ENCODE results near the gene NEU4.
"Not testable (repeated sequence)": the region's sequence is repeated elsewhere in the genome, so short reads cannot be mapped to it uniquely, and the experiment has no call there.

NEU4 gene

DNA sequence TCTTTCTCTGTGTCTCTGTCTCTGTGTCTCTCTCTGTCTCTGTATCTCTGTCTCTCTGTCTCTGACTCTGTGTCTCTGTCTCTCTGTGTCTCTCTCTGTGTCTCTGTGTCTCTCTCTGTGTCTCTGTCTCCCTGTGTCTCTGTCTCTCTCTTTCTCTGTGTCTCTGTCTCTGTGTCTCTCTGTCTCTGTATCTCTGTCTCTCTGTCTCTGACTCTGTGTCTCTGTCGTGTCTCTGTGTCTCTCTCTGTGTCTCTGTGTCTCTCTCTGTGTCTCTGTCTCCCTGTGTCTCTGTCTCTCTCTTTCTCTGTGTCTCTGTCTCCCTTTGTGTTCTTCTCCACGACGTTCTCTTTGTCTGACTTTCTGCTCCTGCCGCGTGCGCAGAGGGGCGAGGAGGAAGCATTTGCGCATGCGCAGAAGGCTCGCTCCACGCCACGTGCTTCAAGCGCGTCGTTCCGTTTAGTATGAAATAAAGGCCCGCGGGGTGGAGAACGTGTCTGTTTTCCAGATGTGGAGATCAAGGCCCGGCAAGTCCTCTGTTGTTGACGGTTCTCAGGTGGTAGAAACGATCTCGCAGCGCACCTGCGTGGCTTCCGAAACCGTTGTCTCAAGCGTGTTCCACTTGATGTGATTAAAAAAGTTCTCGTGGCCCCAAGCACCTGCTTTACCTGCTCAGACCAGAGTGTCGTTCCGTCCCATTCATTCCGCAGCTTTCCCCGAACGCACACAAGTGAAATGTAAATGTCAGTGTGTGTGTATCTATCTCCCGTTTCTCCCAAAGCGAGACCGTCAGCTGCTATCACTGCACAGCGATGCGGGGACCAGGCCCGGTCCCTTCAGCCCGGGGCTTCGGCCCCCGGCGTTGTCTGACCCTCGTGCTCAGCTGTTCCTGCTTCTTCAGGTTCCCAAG is 14.8 kb downstream of the NEU4 start:
- intact Hi-C loops (cut with DNase I), result not testable (repeated sequence)
- peak in 1 of 10 donors; percentile 61 for DNase-seq

DNA sequence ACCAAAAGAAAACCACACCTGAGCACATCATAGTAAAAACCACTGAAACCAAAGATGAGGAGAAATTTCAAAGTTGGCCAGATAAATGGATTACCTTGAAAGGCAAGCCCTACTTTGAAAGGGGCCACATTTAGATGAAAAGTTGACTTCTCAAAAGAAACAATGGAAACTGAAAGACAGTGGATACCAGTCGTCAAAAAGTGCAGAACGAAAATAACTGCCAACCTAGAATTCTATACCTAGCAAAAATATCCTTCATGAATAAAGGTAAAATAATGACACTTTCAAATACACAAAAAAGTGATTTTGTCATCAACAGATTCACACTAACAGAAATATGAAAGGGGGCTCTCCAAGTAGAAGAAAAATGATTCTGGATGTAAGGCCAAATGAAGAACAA is 18.4 kb downstream of the NEU4 start:
- intact Hi-C loops (cut with DNase I), result no loop called here
- DNase-seq, result no peak

DNA sequence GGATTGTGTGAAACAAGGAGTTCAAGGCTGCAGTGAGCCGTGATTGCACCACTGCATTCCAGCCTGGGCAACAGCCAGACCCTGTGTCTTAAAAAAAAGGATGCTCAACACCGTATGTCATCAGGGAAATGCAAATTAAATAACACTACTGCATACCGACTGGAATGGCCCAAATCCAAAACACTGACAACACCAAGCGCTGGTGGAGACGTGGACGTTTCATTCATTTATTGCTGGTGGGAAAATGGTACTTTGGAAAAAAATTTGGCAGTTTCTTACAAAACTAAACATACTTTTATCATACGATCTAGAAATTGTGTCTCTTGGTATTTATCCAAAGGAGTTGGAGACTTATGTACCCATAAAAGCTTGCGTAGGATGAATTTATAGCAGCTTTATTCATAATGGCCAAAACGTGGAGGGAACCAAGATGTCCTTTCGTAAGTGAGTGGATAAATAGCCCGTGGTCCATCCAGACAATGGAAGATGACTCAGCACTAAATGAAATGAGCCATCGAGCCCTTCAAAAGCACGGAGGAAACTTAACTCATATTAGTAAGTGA is 24.2 kb downstream of the NEU4 start:
- intact Hi-C loops (cut with DNase I), result no loop called here
- DNase-seq, result peak in 2 of 10 donors; percentile 35 to 56

DNA sequence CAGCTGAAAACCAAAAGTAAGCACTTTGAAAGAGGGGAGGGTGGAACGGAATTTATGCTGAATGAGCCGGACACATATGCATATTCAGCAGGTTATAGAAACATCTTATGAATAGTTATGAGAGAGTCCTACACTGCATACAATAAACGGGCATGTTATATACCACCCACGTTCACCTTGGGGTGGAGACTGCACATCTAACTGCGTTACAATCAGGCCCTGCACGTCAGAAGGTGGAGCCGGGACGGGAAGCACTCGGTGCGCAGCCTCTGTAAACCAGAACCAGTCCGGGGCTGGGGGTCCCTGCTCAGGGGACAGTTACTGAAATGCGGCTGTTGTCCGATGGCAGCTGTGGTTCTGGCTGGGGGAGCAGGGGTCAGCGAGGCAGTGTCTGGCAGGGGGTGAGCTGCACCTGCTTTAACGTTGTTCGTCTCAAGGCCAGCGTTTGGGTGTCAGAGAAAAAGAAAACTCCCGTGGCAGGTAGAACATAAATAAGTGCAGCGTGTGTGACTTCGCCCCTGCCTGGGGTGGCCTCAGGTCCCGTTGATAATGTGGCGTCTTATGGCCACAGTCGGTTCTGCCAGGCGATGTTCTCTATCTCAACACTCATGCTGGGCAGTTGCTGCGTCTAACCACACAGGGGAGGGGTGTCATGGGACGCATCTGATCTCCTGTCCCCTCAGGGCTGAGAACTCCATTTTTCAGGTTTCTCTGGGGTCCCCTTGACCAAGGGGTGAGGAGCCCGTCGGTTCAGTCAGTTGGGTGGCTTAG is 24.9 kb downstream of the NEU4 start:
- intact Hi-C loops (cut with DNase I), result not testable (repeated sequence)
- DNase-seq, result peak in 4 of 10 donors; percentile 6 to 69 (median 43)

DNA sequence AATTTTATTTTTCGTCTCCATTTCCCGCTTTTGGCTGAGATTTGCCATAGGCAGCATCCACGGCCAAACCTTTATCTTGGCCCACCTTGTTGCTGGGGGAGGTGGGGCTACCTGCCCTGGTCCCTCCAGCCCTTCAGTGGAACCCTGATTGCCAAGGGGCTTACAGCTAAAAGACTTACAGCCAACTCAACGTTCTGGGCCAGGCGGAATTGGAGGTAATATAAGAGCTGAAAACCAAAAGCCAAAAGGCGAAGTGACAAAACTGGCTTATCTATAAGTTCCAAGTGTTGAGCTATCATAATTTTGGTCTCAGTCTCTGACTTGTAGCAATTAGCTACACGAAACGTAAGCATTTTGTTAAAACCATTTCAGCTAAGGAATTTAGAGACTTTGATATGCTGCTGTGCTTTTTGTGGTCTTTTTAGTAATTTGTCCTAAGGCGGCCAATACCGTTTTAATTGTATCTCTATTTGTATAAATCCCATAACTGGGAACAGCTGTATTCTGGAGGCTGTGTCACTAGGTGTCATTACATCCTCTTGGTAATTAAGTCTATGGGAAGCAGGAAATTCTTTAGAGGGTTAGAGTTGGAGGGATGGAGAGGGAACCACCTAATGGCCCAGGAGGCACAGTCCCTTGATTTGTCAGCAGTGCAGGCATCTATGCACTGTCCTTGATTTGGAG is 25.7 kb downstream of the NEU4 start:
- intact Hi-C loops (cut with DNase I), result no loop called here
- DNase-seq, result peak in 2 of 10 donors; percentile 12 to 29

DNA sequence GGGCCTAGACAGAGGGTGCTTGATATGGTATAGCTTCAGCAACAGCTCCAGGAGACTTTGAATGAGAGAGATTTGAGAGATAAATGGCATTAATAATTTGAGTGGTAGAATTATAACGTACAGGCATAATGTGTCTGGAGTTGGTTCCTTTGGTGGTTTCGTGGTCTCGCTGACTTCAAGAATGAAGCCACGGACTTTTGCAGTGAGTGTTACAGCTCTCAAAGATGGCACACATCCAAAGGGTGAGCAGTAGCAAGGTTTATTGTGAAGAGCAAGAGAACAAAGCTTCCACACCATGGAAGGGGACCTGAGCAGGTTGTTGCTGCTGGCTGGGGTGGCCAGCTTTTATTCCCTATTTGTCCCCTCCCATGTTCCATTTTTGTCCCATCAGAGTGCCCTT is 26.6 kb downstream of the NEU4 start:
- DNase-seq, result no peak
- intact Hi-C loops (cut with DNase I), result no loop called here

DNA sequence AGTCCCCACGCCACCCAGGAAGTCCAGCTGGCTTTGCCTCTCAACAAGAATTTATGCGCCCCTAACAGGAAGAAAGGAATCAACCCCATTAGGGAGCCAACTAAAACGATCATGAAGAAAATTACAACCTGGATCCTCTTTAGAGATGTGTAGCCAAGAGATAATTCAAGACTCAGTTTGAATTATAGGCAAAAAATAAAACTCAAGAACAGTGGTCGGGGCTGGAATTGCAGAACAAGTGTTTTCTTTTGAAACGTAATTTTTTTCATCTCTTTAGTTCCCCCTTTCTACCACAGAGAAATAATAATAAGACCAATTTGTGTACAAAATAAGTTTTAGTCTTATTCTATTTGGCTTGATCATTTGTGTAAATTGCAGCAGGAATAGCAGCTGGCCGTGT is 27.3 kb downstream of the NEU4 start:
- intact Hi-C loops (cut with DNase I), result no loop called here
- no peak for DNase-seq

DNA sequence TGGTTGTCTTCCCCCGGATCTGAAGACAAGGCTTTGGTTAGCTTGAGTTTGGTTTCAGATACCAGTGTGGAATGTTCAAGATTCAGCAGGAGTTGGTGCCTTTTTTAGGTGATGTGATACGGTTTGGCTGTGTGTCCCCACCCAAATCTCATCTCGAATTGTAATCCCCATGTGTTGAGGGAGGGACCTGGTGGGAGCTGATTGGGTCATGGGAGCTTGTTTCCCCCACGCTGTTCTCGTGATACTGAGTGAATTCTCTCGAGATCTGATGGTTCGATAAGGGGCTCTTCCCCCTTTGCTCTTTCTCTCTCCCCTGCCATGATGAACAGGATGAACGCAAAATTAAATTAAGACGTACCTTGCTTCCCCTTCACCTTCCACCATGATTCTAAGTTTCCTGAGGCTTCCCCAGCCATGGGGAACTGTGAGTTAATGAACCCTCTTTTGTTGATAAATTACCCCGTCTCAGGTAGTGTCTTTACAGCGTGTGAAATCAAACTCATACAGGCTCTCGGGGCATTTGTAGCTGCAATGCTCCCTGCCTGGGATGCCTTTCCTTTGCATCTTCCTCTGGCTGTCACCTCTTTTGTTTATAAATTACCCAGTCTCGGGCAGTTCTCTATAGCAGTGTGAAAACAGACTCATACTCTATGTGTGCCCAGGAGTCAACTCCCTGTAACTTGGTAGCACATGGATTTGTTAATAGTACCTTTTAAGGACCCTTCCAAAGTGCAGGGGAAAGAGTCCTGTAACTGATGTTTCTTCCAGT is 28.4 kb downstream of the NEU4 start:
- intact Hi-C loops (cut with DNase I), result no loop called here
- DNase-seq, result no peak

DNA sequence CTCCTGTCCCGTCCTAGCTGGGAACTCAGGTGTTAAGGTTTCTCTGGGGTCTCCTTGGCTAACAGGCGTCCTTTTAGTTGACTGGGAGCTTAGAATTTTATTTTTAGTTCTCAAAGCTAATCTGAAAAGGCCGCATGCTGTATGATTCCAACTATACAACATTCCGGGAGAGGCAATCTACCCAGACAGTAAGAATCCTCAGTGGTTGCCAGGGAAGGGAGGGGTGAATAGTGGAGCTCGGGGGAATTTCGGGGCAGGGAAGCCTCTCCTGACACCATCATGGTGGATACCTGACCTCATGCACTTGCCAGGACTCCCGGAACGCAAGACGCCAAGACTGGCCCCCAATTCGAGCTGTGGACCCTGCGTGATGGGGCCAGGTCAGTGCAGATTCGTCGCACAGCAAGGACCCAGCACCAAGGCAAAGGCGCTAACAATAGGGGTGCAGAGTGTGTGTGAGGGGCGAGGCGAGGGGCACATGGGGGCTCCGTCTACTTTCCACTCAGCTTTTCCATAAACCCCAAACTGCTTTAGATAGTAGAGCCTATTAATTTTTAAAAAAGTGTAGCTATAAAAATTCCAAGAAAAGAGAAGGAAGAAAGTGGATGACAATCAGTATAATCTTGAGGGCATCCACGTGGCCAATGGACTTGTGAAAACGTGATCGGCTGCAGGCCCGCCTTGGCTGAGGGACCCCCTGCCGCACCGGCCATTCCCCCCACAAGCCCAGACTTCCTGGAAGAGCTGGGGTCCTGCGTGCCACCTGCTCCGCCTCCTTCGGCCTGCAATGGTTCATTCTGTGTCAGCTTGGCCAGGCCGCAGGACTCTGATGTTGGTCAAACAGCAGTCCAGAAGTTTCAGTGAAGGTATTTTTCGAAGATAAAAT is 32.4 kb downstream of the NEU4 start:
- intact Hi-C loops (cut with DNase I), result no loop called here
- peak in 3 of 10 donors; percentile 20 to 77 (median 48) for DNase-seq

DNA sequence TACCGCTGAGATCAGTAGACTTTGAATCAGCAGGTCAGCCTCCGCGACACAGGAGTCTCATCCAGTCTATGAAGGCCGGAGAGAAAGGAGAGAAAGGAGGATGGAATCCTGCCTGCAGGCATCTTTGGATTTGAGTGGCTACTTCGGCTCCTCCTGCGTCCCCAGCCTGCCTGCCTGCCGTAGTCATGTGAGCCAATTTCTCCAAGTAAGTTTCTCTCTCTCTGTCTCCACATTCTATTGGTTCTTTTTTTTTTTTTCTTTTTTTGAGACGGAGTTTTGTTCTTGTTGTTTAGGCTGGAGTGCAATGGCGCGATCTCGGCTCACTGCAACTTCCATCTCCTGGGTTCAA is 33.0 kb downstream of the NEU4 start:
- DNase-seq, result peak in 2 of 10 donors; percentile 64 to 75
- intact Hi-C loops (cut with DNase I), result no loop called here

DNA sequence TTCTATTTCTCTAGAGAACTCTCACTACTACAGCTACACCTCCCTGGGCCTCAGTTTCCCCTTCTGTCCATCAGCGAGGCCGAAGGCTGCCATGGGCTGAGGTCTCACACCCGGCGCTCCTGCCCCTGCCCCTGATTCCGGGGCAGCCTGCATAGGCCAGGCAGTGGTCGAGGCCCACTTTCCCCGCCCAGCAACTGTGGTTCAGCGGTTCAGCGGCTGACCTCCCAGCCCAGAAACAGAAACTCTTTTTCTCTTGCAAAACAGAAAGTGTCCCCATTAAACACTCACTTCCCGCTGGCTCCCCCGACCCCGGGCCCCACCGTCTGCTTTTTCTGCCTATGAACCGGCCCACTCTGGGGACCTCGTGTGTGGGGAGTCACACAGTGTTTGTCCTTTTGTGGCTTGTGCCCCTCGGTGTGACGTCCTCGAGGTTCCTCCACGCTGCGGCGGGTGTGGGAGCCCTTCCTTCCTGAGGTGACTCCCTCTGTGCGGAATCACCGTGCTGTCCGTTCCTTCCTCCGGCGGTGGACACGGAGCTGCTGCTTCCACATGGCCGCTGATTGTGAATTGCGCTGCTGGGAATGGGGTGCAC is 33.7 kb downstream of the NEU4 start:
- intact Hi-C loops (cut with DNase I), result no loop called here
- DNase-seq, result peak in 6 of 10 donors; percentile 16 to 90 (median 60)

DNA sequence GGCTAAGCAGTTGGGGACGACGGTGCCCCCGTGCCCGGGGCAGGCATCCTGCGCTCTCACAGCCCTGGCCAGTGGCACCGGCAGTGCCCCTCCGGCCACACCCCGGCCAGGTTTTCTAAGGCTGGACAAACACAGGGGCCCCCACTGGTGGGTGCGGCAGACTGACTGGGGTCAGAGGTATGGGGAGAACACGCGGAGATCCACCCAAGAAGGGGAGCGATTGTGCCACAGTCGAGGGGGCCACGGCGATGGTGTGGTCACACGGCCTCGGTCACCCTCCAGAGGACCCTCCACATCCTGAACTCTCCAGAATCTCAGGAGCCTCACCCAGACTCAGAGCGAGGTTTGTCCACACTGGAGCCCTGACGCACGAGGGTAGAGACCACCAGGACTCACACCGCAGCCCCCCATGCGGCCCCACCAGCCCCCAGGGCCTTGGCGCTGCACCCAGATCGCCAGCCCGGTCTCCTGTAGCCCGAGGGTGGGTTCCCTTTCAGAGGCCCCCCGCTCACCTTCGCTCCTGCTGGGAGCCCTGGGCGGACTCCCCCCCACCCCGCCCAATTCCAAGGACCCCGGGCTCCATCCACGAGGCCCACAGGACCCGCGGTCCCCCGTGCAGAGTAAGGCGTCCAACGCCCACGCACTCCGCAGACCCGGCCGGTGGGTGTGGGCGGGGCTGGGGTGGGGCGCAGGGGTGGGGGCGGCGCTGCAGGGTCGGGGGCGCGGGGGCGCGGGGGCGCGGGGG is 34.5 kb downstream of the NEU4 start:
- peak in 4 of 10 donors; percentile 19 to 75 (median 68) for DNase-seq
- intact Hi-C loops (cut with DNase I), result no loop called here

DNA sequence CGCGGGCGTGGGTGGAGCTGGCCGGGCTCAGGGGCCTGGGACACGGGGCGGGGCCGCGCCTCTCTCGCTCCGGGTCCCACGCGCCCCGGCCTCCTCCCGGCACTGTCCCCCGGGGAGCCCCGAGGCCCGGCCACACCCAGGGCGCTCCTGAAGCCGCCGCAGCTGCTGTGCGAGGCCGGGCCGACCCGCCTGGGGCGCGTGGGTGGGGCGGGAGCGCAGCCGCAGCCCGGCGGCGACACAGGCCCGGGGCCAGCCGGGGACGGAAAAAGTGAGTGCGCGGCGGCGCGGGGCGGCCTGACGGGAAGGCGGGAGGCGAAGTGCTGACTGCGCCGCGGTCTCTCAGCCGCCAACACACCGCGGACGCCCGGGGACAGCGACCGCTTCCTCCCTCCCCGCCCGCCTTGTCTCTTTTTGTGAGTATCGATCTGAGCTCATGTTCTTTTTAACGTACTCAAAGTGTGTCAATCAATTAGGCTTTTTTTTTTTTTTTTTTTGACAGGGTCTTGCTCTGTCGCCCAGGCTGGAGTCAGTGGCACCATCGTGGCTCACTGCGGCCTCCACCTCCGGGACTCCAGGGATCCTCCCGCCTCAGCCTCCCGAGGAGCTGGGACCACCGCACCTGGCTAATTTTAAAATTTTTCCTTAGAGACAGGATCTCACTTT is 35.2 kb downstream of the NEU4 start:
- peak in 6 of 10 donors; percentile 44 to 93 (median 70) for DNase-seq
- intact Hi-C loops (cut with DNase I), result no loop called here

DNA sequence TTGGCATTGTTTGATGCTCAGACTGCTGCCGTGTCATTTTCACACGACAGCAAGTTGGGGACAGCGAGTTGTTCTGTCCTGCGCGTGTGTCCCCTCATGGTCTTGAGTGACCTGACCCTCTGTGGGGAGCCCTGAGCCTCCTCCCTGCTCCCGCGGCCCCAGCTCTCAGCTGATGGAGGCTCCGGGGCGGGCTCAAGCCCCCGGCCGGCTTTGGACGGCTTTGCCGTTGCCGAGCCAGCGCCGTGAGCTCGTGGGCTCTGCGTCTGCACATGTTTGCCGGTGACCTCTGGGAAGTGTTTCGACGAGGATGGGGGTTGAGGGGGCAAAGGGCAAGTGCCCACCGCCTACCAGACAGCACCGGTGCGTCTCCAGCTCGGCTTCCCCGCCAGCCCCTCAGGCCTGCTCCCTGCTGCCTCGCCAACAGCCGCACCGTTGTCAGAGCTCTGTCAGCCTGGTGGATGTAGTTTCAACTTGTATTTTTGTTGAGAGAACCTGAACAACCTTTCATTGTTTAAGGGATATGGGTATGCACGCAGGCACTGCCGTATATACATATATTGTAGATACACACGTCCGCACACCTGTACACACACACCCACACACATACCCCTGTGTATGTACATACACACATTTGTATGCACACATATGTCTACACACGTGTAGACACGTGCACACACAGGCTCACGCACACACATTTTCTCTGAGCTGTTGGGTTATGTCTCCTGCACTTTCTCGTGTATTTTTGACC is 36.0 kb downstream of the NEU4 start:
- intact Hi-C loops (cut with DNase I), result no loop called here
- peak in 2 of 10 donors; percentile 12 to 61 for DNase-seq

DNA sequence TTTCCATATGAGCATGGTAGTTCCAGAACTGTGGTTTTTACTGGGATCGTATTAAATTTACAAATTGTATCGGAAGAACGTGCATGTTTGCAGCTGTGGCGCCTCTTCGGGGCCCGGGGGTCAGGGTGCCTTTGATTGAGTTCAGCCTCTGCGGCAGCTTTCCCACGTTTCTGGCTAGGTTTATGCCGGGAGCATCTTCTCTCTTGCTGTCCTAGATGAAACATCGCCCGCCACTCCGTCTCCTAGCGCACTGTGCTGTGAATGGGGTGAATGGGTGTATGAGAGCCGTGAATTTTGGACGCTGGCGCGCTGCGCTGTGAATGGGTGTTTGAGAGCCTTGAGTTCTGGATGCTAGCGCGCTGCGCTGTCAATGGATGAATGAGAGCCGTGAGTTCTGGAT is 37.4 kb downstream of the NEU4 start:
- intact Hi-C loops (cut with DNase I), result no loop called here
- peak in 2 of 10 donors; percentile 15 to 53 for DNase-seq

DNA sequence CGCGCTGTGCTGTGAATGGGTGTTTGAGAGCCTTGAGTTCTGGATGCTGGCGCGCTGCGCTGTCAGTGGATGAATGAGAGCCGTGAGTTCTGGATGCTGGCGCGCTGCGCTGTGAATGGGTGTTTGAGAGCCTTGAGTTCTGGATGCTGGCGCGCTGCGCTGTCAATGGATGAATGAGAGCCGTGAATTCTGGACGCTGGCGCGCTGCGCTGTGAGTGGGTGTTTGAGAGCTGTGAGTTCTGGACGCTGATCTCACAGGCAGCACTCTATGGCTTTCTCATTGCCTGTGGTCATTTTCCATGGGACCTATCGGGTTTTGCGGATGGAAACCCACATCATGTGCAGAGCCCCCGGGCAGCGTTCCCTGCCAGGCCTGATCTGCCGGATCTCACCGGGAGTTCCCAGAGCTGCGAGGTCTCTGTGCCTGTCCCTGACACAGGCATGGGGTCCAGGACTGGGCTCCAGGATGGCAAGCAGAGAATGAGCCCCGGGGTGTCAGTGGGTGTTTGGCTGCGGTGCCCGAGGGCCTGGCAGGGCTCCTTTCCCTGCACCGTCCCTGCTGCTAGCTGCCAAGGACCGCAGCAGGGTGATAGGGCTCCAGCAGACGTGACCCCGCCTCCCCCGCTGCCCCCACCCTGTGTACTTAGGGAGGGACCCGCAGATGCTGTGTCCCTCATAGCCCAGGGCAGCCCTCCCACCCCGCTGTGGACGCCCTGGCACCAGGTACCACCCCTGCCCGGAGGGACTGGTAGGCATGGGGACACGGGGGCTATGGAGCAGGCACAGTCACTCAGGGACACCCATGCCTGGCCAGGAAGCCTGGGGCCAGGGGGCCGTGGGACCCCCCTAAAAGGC is 40.0 kb downstream of the NEU4 start:
- peak in 5 of 10 donors; percentile 9 to 89 (median 74) for DNase-seq
- intact Hi-C loops (cut with DNase I), result no loop called here
